GM12878 (cell line): ENCODE data around the gene OPCML. TPM values are rescaled to one million over a fixed set of nuclear protein-coding genes. Genes with fewer than 3 reads are reported as not detected.

Experiments
- ATAC-seq: fragments of 200-7000 bp; cut with Tn5 transposase; 3 replicates; pipeline ENCODE4 v1.9.1; 2020; ENCODE audit warnings: mild to moderate bottlenecking, moderate library complexity
- BruUV-seq: library from RNA; stranded (reverse); fragments of 400-500 nt; replicated peaks from 2 replicates; lab custom pipeline; 2021; lab: Mats Ljungman, UMichigan
- CTCF ChIA-PET: fragments of 300-600 bp; sonication (Branson Sonifier 250); formaldehyde crosslinking; extraction: SDS; loops from one replicate; lab custom pipeline; 2021; ENCODE audit warnings: inconsistent platforms; lab: Yijun Ruan, JAX
- POLR2A ChIA-PET: fragments of 350-600 bp; formaldehyde crosslinking; extraction: SDS; loops from one replicate; lab custom pipeline; 2021; ENCODE audit warnings: inconsistent platforms; lab: Charles Lee
- RAD21 ChIA-PET: fragments of 300-600 bp; sonication (Branson Sonifier 250); formaldehyde crosslinking; loops from one replicate; lab custom pipeline; 2023; ENCODE audit warnings: antibody characterized with exemption; ENCODE audit not compliant: unreplicated experiment; lab: Charles Lee
- SMC1A ChIA-PET: fragments of 300-600 bp; sonication (Branson Sonifier 250); formaldehyde crosslinking; loops from one replicate; lab custom pipeline; 2023; ENCODE audit not compliant: unreplicated experiment, uncharacterized antibody; lab: Charles Lee
- DNase-seq: peaks from one replicate; pipeline ENCODE4 v3.0.0-alpha.2; 2011; ENCODE audit warnings: low read depth, low spot score
- FAIRE-seq: peaks from 3 replicates; lab custom pipeline; 2011; peaks lifted over from hg19 to GRCh38; lab: Jason Lieb, UNC
- H2AFZ ChIP-seq: 2 replicates; pipeline ENCODE4 v1.6.0; 2011; ENCODE audit warnings: low read depth, low read length, control low read depth; ENCODE audit not compliant: control insufficient read depth
- H3K27ac ChIP-seq: 2 replicates; pipeline ENCODE4 v1.5.1; 2011; ENCODE audit warnings: control low read depth; ENCODE audit not compliant: control insufficient read depth, insufficient read depth
- H3K27me3 ChIP-seq, 2 experiments: replicated peaks in 1 of 2; 2 replicates each; pipeline versions ENCODE4 v1.6.0 to v1.6.1; 2011; ENCODE audit warnings: low read length in 1 of 2; ENCODE audit not compliant: control insufficient read depth in 2 of 2, insufficient read depth in 2 of 2
- H3K36me3 ChIP-seq, 2 experiments: 2 replicates each; pipeline ENCODE4 v1.5.1; 2011; ENCODE audit warnings: low read length in 1 of 2; ENCODE audit not compliant: control insufficient read depth in 2 of 2, insufficient read depth in 2 of 2
- H3K4me1 ChIP-seq: 2 replicates; pipeline ENCODE4 v1.6.1; 2011; ENCODE audit warnings: mild to moderate bottlenecking, low read length, moderate library complexity, mixed read lengths; ENCODE audit not compliant: control insufficient read depth, insufficient read depth
- H3K4me2 ChIP-seq: 2 replicates; pipeline ENCODE4 v1.6.0; 2011; ENCODE audit warnings: control low read depth; ENCODE audit not compliant: control insufficient read depth, insufficient read depth
- H3K4me3 ChIP-seq: fragments of 200-600 bp; sonication (generic); 2 replicates; pipeline ENCODE4 v1.5.1; 2016
- H3K79me2 ChIP-seq: 2 replicates; pipeline ENCODE4 v1.6.0; 2011; ENCODE audit warnings: low read length; ENCODE audit not compliant: control insufficient read depth, insufficient read depth
- H3K9ac ChIP-seq: 2 replicates; pipeline ENCODE4 v1.8.0; 2011; ENCODE audit warnings: low read length, control low read depth, mixed read lengths; ENCODE audit not compliant: control insufficient read depth, insufficient read depth
- H3K9me3 ChIP-seq: replicated peaks from 3 replicates; pipeline ENCODE4 v1.5.1; 2011; ENCODE audit warnings: mild to moderate bottlenecking, low read length; ENCODE audit not compliant: control insufficient read depth, insufficient read depth
- H4K20me1 ChIP-seq: 2 replicates; pipeline ENCODE4 v1.6.0; 2011; ENCODE audit not compliant: control insufficient read depth, insufficient read depth
- HDAC6 ChIP-seq: fragments of 200-600 bp; sonication (generic); IDR thresholded peaks from one replicate; pipeline ENCODE4 v1.8.0; 2017; ENCODE audit warnings: antibody characterized with exemption; ENCODE audit not compliant: unreplicated experiment
- IRF5 ChIP-seq: fragments of 450-650 bp; IDR thresholded peaks from 2 replicates; pipeline ENCODE4 v1.6.1; 2017; ENCODE audit warnings: borderline replicate concordance
- MAX ChIP-seq: IDR thresholded peaks from 2 replicates; pipeline ENCODE4 v1.6.1; 2012; ENCODE audit warnings: low read depth, low read length, improper control_type of control experiment
- ZBTB40 ChIP-seq: fragments of 450-650 bp; IDR thresholded peaks from 2 replicates; pipeline ENCODE4 v1.6.1; 2016; ENCODE audit warnings: mild to moderate bottlenecking, moderate library complexity, borderline replicate concordance
- WGBS: methylation state at CpG from one replicate; pipeline ENCODE4 v1.1.6; 2016; ENCODE audit warnings: low lambda C conversion rate; ENCODE audit not compliant: insufficient replicate concordance, insufficient coverage; ENCODE audit errors: missing lambda C conversion rate; 5-methylcytosine and 5-hydroxymethylcytosine counted together
- in situ Hi-C: fragments of 300-500 bp; cut with MboI; formaldehyde crosslinking; loops from 9 replicates; pipeline ENCODE4 v1.14.3; 2018; ENCODE audit warnings: mixed read lengths
- intact Hi-C: fragments of 100-400 bp; cut with micrococcal nuclease; formaldehyde crosslinking; loops from one replicate; pipeline ENCODE4 v1.14.2; 2022; ENCODE audit not compliant: unreplicated experiment
- polyA plus RNA-seq, 11 experiments: library from polyadenylated mRNA; depleted of rRNA in 4 of 11; unstranded in 6 of 11; stranded (reverse) in 5 of 11; fragments of >200 nt; fragmentation: Nextera tagmentation in 4 of 11; fragmentation: Illumina TruSeq in 1 of 11; extraction: Ambion mirVana in 4 of 11; extraction: Trizol in 1 of 11; gene quantifications; 1 replicate in 1 of 11; 2 replicates in 10 of 11; pipeline versions ENCODE4 v1.2.1 to v1.2.3, GENCODE V29; 2011 to 2016; ENCODE audit warnings: inconsistent platforms in 2 of 11, missing spikeins in 2 of 11, low read depth in 1 of 11
- total RNA-seq, 4 experiments: library from RNA; depleted of rRNA in 3 of 4; stranded (reverse); fragments of >200 nt in 3 of 4; fragmentation: Illumina TruSeq in 1 of 4; extraction: Trizol in 1 of 4; gene quantifications; 2 replicates each; pipeline versions ENCODE4 v1.2.1 to v1.2.3, GENCODE V29; 2013 to 2021

OPCML gene
- total and polyA plus RNA-seq, 10 of the 15 experiments (the other 5 are each of a cell fraction or from before 2014, with no cell fraction given): 0.84 TPM; not detected in 9

- TF ChIP-seq ZBTB40 (no peak), IRF5 (no peak)
These were observed 21.8 kb upstream of the OPCML start (continued) for GRCh38 chr11:133553885-133554740.

- H3K4me1 ChIP-seq: no peaks in the 10 kb centered on the region
- POLR2A ChIA-PET: no interaction called here
- TF ChIP-seq MAX (no peak), HDAC6 (no peak)
- TF ChIP-seq, all 136 proteins: peak for 0
- BruUV-seq: no TSS peak
- intact Hi-C loops: no loop called here
- no peak for ATAC-seq
- Histone ChIP-seq H3K27ac (no peak overlapping the region), H2AFZ (no peak overlapping the region), H3K27me3 (no peaks in the 10 kb centered on the region), H3K36me3 (no peaks in the 10 kb centered on the region), H3K79me2 (no peaks in the 10 kb centered on the region), H3K4me2 (no peak overlapping the region), H3K9ac (no peak overlapping the region), H3K4me3 (no peak overlapping the region), H3K9me3 (no peaks in the 10 kb centered on the region; the same call in 2 of the 3 replicates), H4K20me1 (no peaks in the 10 kb centered on the region)
- FAIRE-seq: no peak
- in situ Hi-C loops: no loop called here
- ChIA-PET CTCF (interaction anchor here (1.1 kb wide), 1 partner anchor 10 kb away, joined by 3 read pairs; no protein-coding TSS in a partner anchor), RAD21 (no interaction called here), SMC1A (no interaction called here)
- WGBS: 24% methylated on average over 6 of the region's 6 CpGs
- DNase-seq: no peak
These were observed 20.6 kb upstream of the OPCML start for GRCh38 chr11:133552938-133553337.
